Activated CD8-positive, alpha-beta memory T cell treated with anti-CD3 and anti-CD28 coated beads, Interleukin-2, amount 10 ng/mL, durations not matched to agents 7 days and 5 days (primary cell): Measurements from ENCODE around the gene NAPA. TPM values are rescaled to one million over a fixed set of nuclear protein-coding genes. Genes with fewer than 3 reads are reported as not detected.
A peak's percentile ranks its signal among the peaks of the same experiment; 100 is the strongest.

ENCODE experiments used
- ATAC-seq: fragments of 150-1000 bp; cut with Tn5 transposase; one replicate; pipeline ENCODE4 v1.10.0; 2021; ENCODE audit warnings: moderate library complexity
- CTCF ChIA-PET: fragments of 350-600 bp; sonication (Branson Sonifier 250); formaldehyde crosslinking; loops from one replicate; lab custom pipeline; 2021; ENCODE audit warnings: antibody characterized with exemption; lab: Charles Lee
- DNase-seq: peaks from one replicate; pipeline ENCODE4 v3.0.0-alpha.2; 2020
- H3K27ac Mint-ChIP-seq: one replicate; pipeline ENCODE4 v1.8.0; 2021; ENCODE audit warnings: mild to moderate bottlenecking, mixed read lengths
- H3K27me3 Mint-ChIP-seq: one replicate; pipeline ENCODE4 v1.8.0; 2021; ENCODE audit warnings: mixed read lengths
- H3K36me3 Mint-ChIP-seq: one replicate; pipeline ENCODE4 v1.8.0; 2021; ENCODE audit warnings: mild to moderate bottlenecking, mixed read lengths
- H3K4me1 Mint-ChIP-seq: one replicate; pipeline ENCODE4 v1.8.0; 2021; ENCODE audit warnings: mixed read lengths
- H3K4me3 Mint-ChIP-seq: one replicate; pipeline ENCODE4 v1.8.0; 2021; ENCODE audit warnings: mild to moderate bottlenecking, moderate library complexity, mixed read lengths
- H3K9me3 Mint-ChIP-seq: one replicate; pipeline ENCODE4 v1.8.0; 2022; ENCODE audit warnings: low read depth, mixed read lengths
- total RNA-seq, 2 experiments: library from RNA; stranded (reverse); gene quantifications; one replicate each; pipeline ENCODE4 v1.2.3, GENCODE V29; 2021

The NAPA gene
- total RNA-seq, 2 experiments from 2014 or later = 102 to 124 TPM

- H3K27me3 Mint-ChIP-seq = peaks cover 21% of the 10 kb centered on the region
- no peaks in the 10 kb centered on the region for H3K9me3 Mint-ChIP-seq
- H3K4me1 Mint-ChIP-seq = peaks cover 73% of the 10 kb centered on the region
- CTCF ChIA-PET = interaction anchor here (1.0 to 2.3 kb wide), 6 partner anchors 15 to 244 kb away, joined by 3 to 8 read pairs (median 3); partner anchors contain the start of gene KPTN
- ATAC-seq = no peak
- H3K27ac Mint-ChIP-seq = no peak overlapping the region
- peaks cover 6% of the 10 kb centered on the region for H3K36me3 Mint-ChIP-seq
- H3K4me3 Mint-ChIP-seq = no peak overlapping the region
- no peak for DNase-seq
These were observed 4.0 kb upstream of the NAPA start for GRCh38 chr19:47518854-47519253.

DNA sequence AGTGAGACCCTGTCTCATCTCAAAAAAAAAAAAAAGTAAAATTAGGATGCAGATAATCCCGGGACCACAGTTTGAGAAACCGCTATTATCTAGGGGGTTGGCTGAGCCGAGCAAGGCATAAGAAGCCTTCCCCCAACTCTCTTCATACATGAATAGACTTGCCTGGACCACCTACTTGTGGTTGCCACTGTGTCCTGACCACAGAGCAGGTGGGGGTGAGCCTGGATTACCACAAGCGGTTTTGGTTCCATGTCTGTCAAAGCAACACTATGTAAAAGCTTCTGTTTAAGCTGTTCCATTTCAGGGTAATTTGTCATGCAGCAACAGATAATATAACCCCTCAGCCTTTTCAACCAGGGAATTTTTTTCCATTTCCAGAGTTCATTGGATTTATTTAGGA lies 3.3 kb upstream of the NAPA start:
- Mint-ChIP-seq H3K27ac (peak overlapping the region; percentile 79), H3K4me1 (peaks cover 74% of the 10 kb centered on the region), H3K9me3 (no peaks in the 10 kb centered on the region), H3K4me3 (peak overlapping the region; percentile 41), H3K36me3 (peaks cover 6% of the 10 kb centered on the region), H3K27me3 (peaks cover 14% of the 10 kb centered on the region)
- peak; percentile 89 for DNase-seq
- CTCF ChIA-PET = interaction anchor here (1.0 to 2.3 kb wide), 6 partner anchors 16 to 243 kb away, joined by 3 to 8 read pairs (median 3); partner anchors contain the start of gene KPTN
- no peak for ATAC-seq

GRCh38 chr19:47514151-47514868 lies 553 bp downstream of the NAPA start:
- no peak for ATAC-seq
- Mint-ChIP-seq H3K27ac (peak overlapping the region; percentile 99), H3K9me3 (no peaks in the 10 kb centered on the region), H3K36me3 (peaks cover 9% of the 10 kb centered on the region), H3K4me1 (peaks cover 79% of the 10 kb centered on the region), H3K27me3 (no peaks in the 10 kb centered on the region), H3K4me3 (peak overlapping the region; percentile 100)
- DNase-seq = no peak
- CTCF ChIA-PET = interaction anchor here (1.2 to 3.6 kb wide), 4 partner anchors 30 to 96 kb away, joined by 3 to 30 read pairs (median 17); partner anchors contain the start of gene KPTN

DNA sequence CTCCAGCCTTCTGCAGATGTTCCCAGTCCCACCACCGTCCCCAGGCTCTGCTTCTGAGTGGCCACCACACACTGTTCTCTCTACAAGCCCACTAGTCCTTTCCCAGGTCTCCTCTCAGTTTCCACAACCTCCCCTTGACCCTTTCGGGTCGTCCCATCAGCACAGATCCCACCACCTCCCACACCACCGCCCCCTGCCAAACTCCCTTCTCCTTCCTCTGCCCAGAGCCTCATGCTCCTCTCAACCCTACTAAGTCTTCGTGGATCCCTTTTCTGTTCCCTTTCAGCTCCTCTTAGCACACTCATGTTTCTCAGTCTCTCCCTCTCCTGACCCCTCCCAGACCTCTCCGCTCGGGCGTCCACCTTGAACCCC lies 1.9 kb downstream of the NAPA start:
- CTCF ChIA-PET = interaction anchor here (0.8 to 2.5 kb wide), 3 partner anchors 11 to 185 kb away, joined by 4 to 11 read pairs (median 4); partner anchors contain the start of gene KPTN
- peaks cover 9% of the 10 kb centered on the region for H3K36me3 Mint-ChIP-seq
- peaks cover 69% of the 10 kb centered on the region for H3K4me1 Mint-ChIP-seq
- no peak for ATAC-seq
- peak overlapping the region; percentile 99 for H3K27ac Mint-ChIP-seq
- H3K27me3 Mint-ChIP-seq = no peaks in the 10 kb centered on the region
- H3K4me3 Mint-ChIP-seq = peak overlapping the region; percentile 100
- DNase-seq = no peak
- no peaks in the 10 kb centered on the region for H3K9me3 Mint-ChIP-seq

DNA sequence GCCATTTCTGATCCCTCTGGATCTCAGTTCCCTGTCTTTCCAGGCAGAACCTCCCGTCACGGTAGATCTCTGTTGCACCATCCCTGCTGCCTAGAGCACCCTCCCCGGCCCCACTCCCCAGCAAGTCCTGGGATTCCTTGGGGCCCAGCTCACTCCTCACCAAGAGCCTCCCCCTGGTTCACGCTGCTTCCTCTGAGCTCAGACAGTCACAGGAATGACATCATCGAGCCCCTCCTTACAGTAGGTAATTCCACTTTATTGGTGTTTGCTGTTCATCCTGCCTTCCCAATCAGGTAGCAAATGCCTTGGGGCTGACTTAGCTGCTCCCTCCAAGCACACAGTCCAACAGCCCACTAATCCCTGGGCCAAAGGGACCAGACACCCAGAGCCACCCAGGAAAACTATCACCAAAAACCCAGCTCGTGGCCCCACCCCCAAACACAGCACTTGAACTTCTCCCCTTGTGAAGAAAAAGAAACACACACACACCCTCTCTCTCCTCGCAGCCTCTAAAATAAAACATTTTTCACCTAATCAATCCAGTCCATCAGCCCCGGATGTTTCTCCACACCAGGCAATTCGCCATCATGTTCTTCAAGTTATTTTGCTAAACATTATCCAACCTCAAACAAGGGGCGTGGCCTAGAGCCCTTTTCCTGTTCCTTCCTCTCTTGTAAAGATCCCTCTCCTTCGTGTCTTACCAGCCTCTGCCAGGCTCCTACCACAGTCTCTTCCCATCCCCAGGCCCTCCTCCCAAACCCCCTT lies 2.5 kb downstream of the NAPA start:
- no peaks in the 10 kb centered on the region for H3K27me3 Mint-ChIP-seq
- no peaks in the 10 kb centered on the region for H3K9me3 Mint-ChIP-seq
- ATAC-seq = no peak
- CTCF ChIA-PET = interaction anchor here (0.8 to 2.5 kb wide), 3 partner anchors 10 to 186 kb away, joined by 4 to 11 read pairs (median 4); partner anchors contain the start of gene KPTN
- peak overlapping the region; percentile 99 for H3K27ac Mint-ChIP-seq
- peak overlapping the region; percentile 100 for H3K4me3 Mint-ChIP-seq
- no peak for DNase-seq
- peaks cover 63% of the 10 kb centered on the region for H3K4me1 Mint-ChIP-seq
- H3K36me3 Mint-ChIP-seq = peaks cover 9% of the 10 kb centered on the region

- CTCF ChIA-PET = interaction anchor here (2.5 kb wide), 1 partner anchor 27 kb away, joined by 11 read pairs; the partner anchor contains the start of gene KPTN
These were observed 3.2 kb downstream of the NAPA start for GRCh38 chr19:47511681-47512080.

DNA sequence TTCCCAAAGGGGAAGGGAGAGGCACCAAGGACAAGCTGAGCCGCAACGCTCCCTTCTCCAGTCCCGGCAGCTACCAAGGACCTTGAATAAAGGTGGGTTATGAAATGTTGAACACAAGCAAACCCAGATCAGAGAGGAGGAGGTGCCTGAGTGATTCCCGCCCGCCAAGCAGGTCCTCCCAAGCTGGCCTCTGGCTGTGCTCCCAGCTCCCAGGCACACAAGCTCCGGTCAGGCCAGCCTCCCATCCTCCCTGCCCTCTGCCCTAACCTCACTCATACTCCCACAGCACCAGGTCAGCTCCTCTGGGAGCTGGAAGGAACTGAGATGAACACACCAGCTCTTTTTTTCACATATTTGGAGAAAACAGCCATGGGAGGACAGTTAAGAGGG lies 3.7 kb downstream of the NAPA start:
- Mint-ChIP-seq H3K9me3 (no peaks in the 10 kb centered on the region), H3K36me3 (peaks cover 11% of the 10 kb centered on the region), H3K4me1 (peaks cover 50% of the 10 kb centered on the region), H3K27me3 (no peaks in the 10 kb centered on the region), H3K4me3 (no peak overlapping the region), H3K27ac (no peak overlapping the region)
- DNase-seq (no peak), ATAC-seq (no peak)
- CTCF ChIA-PET = interaction anchor here (2.1 kb wide), 1 partner anchor 27 kb away, joined by 7 read pairs; the partner anchor contains the start of gene KPTN

More at GRCh38 chr19:47511681-47512080, 3.2 kb downstream of the NAPA start:
- Mint-ChIP-seq H3K4me3 (no peak overlapping the region), H3K36me3 (peaks cover 10% of the 10 kb centered on the region), H3K27ac (peak overlapping the region; percentile 99), H3K9me3 (no peaks in the 10 kb centered on the region), H3K4me1 (peaks cover 56% of the 10 kb centered on the region), H3K27me3 (no peaks in the 10 kb centered on the region)
- DNase-seq (no peak), ATAC-seq (no peak)

- no peak overlapping the region for H3K27ac Mint-ChIP-seq
- no peak overlapping the region for H3K4me3 Mint-ChIP-seq
- H3K4me1 Mint-ChIP-seq = peaks cover 45% of the 10 kb centered on the region
- H3K27me3 Mint-ChIP-seq = no peaks in the 10 kb centered on the region
- peaks cover 11% of the 10 kb centered on the region for H3K36me3 Mint-ChIP-seq
- no peaks in the 10 kb centered on the region for H3K9me3 Mint-ChIP-seq
- no peak for ATAC-seq
- CTCF ChIA-PET = interaction anchor here (1.2 to 2.1 kb wide), 2 partner anchors 27 to 188 kb away, joined by 5 to 7 read pairs; partner anchors contain the start of gene KPTN
- DNase-seq = no peak
These were observed 4.2 kb downstream of the NAPA start for GRCh38 chr19:47510516-47511127.

DNA sequence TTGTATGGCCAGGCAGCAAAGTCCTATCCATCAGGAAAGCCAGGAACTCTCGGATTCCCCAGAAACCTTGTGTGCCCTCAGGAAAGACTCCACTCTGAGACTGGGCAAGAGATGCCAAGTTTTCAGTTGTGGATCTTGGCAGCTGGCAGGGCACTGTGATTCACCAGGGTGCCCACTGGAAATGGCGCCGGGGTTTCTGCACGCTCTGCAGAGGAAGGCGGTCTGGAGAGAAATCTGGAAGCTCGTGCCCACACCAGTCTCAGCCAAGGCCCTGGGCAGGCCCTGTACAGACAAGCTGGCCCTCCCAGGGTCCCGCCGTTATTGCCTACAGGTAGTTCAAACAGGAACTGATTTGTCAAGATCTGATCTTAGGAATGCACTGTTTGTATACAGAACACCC lies 4.9 kb downstream of the NAPA start:
- DNase-seq (no peak), ATAC-seq (no peak)
- H3K27me3 Mint-ChIP-seq = no peaks in the 10 kb centered on the region
- H3K9me3 Mint-ChIP-seq = no peaks in the 10 kb centered on the region
- CTCF ChIA-PET = interaction anchor here (0.8 to 2.1 kb wide), 4 partner anchors 26 to 205 kb away, joined by 3 to 7 read pairs (median 4); partner anchors contain the start of gene KPTN
- peaks cover 11% of the 10 kb centered on the region for H3K36me3 Mint-ChIP-seq
- H3K4me3 Mint-ChIP-seq = no peak overlapping the region
- no peak overlapping the region for H3K27ac Mint-ChIP-seq
- peaks cover 42% of the 10 kb centered on the region for H3K4me1 Mint-ChIP-seq

- Mint-ChIP-seq H3K4me1 (peaks cover 36% of the 10 kb centered on the region), H3K4me3 (no peak overlapping the region), H3K9me3 (no peaks in the 10 kb centered on the region), H3K36me3 (peaks cover 5% of the 10 kb centered on the region), H3K27me3 (no peaks in the 10 kb centered on the region), H3K27ac (no peak overlapping the region)
- CTCF ChIA-PET = interaction anchor here (0.8 to 2.1 kb wide), 5 partner anchors 25 to 205 kb away, joined by 3 to 7 read pairs (median 4); partner anchors contain the start of gene KPTN
- no peak for DNase-seq
- no peak for ATAC-seq
These were observed 5.6 kb downstream of the NAPA start for GRCh38 chr19:47509170-47509847.

GRCh38 chr19:47508721-47509120 lies 6.1 kb downstream of the NAPA start:
- ATAC-seq = no peak
- H3K27ac Mint-ChIP-seq = no peak overlapping the region
- peaks cover 5% of the 10 kb centered on the region for H3K36me3 Mint-ChIP-seq
- no peak for DNase-seq
- CTCF ChIA-PET = interaction anchor here (1.0 to 1.2 kb wide), 2 partner anchors 72 to 102 kb away, joined by 4 read pairs; no protein-coding TSS in a partner anchor
- peaks cover 33% of the 10 kb centered on the region for H3K4me1 Mint-ChIP-seq
- no peaks in the 10 kb centered on the region for H3K27me3 Mint-ChIP-seq
- no peaks in the 10 kb centered on the region for H3K9me3 Mint-ChIP-seq
- no peak overlapping the region for H3K4me3 Mint-ChIP-seq

DNA sequence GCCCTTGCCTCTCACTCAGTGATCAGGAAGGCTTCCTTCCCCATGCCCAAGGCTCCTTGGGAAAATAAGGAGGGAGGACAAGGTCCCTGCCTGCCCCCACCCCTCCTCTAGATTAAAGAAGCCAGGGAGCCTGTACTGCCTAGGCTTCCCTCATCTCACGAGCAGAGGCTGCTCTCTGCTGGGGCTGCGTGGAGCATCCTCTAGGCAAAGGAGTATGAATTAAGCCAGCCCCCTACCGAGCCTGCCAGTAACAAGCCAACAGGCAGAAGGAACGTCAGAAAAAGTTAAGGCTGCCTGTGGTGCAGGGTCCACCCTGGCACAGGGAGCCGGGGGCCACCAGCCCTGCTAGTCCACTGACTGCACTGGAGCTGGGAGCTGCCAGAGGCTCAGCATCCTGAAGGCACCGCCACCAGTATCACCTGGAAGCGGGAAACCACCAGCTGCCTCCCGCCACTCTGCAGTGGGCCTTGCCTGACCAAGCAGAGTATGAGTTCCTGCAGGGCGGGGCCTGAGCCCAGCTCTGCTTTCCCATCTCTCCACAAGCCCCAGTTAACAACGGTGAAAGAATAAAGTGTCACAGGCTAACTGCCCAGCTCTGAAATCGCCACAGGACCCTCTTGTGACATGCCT lies 6.8 kb downstream of the NAPA start:
- no peaks in the 10 kb centered on the region for H3K27me3 Mint-ChIP-seq
- CTCF ChIA-PET = no interaction called here

More for the DNA sequence above, 6.8 kb downstream of the NAPA start:
- Mint-ChIP-seq H3K27ac (no peak overlapping the region), H3K4me1 (peaks cover 27% of the 10 kb centered on the region), H3K36me3 (peaks cover 7% of the 10 kb centered on the region), H3K4me3 (no peak overlapping the region), H3K9me3 (no peaks in the 10 kb centered on the region)
- ATAC-seq (no peak), DNase-seq (no peak)
